Coronary artery (tissue), 2 donors: ENCODE measurements around the gene THBS1.

ENCODE experiments used
- DNase-seq: peaks from one replicate; pipeline ENCODE4 v3.0.0-alpha.2; 2017; ENCODE audit warnings: low spot score
- H3K27ac ChIP-seq, 2 donors: fragments of 200-600 bp; sonication (generic); one replicate each; pipeline ENCODE4 v1.5.1; 2016 to 2019
- H3K4me3 ChIP-seq: fragments of 200-600 bp; sonication (generic); 2 replicates; pipeline ENCODE4 v1.5.1; 2016; ENCODE audit warnings: mild to moderate bottlenecking, moderate library complexity
- TF ChIP-seq, protein P1 (sequence below): fragments of 200-600 bp; sonication (generic); IDR thresholded peaks from one replicate; pipeline ENCODE4 v1.5.1; 2019; ENCODE audit warnings: antibody characterized with exemption

THBS1 gene

DNA sequence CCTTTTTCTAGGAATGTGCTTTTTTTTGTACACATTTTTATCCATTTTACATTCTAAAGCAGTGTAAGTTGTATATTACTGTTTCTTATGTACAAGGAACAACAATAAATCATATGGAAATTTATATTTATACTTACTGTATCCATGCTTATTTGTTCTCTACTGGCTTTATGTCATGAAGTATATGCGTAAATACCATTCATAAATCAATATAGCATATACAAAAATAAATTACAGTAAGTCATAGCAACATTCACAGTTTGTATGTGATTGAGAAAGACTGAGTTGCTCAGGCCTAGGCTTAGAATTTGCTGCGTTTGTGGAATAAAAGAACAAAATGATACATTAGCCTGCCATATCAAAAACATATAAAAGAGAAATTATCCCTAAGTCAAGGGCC lies 16.5 kb downstream of the THBS1 start:
- H3K27ac ChIP-seq = no peak overlapping the region
- TF ChIP-seq, protein P1, sequence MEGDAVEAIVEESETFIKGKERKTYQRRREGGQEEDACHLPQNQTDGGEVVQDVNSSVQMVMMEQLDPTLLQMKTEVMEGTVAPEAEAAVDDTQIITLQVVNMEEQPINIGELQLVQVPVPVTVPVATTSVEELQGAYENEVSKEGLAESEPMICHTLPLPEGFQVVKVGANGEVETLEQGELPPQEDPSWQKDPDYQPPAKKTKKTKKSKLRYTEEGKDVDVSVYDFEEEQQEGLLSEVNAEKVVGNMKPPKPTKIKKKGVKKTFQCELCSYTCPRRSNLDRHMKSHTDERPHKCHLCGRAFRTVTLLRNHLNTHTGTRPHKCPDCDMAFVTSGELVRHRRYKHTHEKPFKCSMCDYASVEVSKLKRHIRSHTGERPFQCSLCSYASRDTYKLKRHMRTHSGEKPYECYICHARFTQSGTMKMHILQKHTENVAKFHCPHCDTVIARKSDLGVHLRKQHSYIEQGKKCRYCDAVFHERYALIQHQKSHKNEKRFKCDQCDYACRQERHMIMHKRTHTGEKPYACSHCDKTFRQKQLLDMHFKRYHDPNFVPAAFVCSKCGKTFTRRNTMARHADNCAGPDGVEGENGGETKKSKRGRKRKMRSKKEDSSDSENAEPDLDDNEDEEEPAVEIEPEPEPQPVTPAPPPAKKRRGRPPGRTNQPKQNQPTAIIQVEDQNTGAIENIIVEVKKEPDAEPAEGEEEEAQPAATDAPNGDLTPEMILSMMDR = no peak
- no peak overlapping the region for H3K4me3 ChIP-seq
- no peak for DNase-seq

DNA sequence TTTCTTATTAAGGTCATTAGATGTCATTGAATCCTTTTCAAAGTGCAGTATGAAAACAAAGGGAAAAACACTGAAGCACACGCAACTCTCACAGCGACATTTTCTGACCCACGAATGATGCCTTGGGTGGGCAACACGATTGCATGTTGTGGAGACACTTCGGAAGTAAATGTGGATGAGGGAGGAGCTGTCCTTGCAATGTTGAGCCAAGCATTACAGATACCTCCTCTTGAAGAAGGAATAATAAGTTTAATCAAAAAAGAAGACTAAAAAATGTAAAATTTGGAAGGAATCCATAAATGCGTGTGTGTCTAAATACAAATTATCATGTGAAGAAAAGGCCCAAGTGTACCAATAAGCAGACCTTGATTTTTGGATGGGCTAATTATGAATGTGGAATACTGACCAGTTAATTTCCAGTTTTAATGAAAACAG lies 16.9 kb downstream of the THBS1 start:
- no peak overlapping the region for H3K27ac ChIP-seq
- DNase-seq = no peak
- no peak overlapping the region for H3K4me3 ChIP-seq
- TF ChIP-seq, protein P1 = no peak

DNA sequence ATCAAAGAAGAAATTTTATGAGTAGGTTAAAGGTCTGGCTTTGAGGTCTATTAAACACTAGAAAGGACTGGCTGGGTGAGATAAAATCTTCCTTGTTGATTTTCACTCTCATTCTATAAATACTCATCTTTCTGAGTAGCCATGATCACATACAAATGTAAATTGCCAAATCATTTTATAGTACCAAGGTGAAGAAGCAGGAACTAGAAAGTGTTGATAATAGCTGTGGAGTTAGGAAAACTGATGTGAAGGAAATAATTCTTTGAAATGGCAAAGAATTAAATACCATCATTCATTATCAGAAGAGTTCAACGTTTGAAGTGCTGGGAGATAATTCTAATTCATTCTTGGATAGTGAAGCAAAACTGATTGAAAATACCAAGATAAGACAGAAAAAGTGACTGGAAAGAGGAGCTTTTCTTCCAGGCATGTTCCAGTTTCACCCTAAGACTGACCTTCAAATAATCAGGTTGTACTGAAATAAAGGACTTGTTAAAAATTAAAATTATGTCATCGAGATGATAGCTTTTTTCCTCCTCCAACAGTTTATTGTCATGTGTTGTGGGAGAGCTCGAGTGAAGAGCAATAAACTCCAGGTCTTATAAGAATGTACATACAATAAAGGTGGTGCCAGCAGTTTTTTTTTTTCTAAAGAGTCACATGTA lies 17.4 kb downstream of the THBS1 start:
- Histone ChIP-seq H3K4me3 (no peak overlapping the region), H3K27ac (peak overlapping the region in 1 of 2 donors; percentile 5)
- no peak for DNase-seq
- TF ChIP-seq, protein P1 = no peak

DNA sequence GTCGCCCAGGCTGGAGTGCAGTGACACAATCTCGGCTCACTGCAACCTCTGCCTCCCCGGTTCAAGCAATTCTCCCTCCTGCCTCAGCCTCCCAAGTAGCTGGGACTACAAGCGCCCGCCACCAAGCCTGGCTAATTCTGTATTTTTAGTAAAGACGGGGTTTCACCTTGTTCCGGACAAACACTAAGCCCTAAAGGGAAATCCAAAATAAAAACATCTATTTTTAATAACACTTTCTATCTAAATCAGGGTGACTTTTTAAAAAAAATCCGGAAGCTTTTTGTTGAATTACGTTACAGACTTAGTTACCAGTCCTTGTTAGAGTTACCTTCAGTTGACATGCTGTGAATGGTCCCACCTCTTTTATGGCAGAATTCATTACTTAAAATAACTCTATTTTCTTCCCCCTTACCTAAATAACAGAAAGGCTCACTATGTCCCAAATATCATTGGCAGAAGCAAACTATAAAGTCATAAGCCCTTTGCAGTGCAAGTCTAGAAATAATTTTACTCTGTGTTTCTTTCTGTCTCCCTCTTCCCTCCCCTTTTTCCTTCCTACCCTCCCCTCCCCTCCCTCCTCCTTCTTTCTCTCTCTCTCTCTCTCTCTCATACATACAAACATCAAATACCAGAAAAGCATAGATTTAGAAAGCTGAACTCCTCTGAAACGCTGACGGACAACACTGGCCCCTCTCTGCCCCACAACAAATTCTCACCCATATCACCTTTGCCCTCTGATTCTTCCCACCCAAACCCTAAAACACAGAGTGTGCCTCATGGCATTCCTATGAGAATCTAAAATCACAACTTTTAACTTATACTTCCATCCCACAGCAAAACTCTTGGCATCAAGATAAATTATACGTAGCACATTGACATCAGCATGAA lies 18.3 kb downstream of the THBS1 start:
- H3K27ac ChIP-seq = no peak overlapping the region
- no peak for DNase-seq
- no peak overlapping the region for H3K4me3 ChIP-seq
- TF ChIP-seq, protein P1 = no peak

DNA sequence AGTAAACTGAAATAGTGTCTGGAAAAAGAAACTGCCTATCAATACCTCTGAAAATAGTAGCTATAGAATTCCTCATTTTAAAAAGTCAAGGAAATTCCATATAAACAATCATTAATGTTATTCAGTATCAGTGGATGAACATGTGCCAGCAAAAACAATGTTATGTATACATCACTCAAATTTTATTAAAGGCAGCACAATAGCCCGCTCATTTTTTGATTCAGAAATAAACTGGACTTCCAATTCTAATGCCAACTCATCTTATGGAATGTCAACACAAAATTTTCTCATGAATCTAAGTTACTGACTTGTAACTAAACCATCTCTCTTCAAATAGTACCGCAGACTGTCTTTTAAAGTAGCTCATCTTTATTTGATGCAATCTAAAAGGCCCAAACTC lies 19.0 kb downstream of the THBS1 start:
- Histone ChIP-seq H3K27ac (no peak overlapping the region), H3K4me3 (no peak overlapping the region)
- DNase-seq = no peak
- TF ChIP-seq, protein P1 = no peak

DNA sequence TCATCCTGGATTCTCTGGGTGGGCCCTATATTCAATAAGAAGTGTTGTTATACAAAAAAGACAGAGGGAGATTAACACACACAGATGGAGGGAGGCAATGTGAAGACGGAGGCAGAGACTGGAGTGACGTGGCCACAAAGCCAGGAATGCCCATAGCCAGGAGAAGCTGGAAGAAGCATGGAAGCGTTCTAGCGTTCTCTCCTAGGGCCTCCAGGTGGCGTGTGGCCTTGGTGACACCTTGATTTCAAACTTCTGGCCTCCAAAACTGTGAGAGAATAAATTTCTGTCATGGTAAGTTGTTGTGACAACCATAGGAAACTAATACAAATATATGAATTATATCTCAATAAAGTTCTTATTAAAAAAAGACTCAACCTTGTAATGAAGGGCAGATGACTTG lies 21.3 kb downstream of the THBS1 start:
- TF ChIP-seq, protein P1 = no peak
- Histone ChIP-seq H3K4me3 (no peak overlapping the region), H3K27ac (no peak overlapping the region)
- no peak for DNase-seq
